Stimulated activated CD8-positive, alpha-beta memory T cell treated with anti-CD3 and anti-CD28 coated beads, Interleukin-4, amount 100 ng/mL, for 1 hour (primary cell): Measurements from ENCODE around the gene NFAT5.
A peak's percentile ranks its signal among the peaks of the same experiment; 100 is the strongest.
"Not testable (repeated sequence)": the region's sequence is repeated elsewhere in the genome, so short reads cannot be mapped to it uniquely, and the experiment has no call there.

Experiments used
- DNase-seq, 2 donors: peaks; one replicate each; pipeline ENCODE4 v3.0.0-alpha.2; 2020; ENCODE audit warnings: low read depth in 2 of 2, low spot score in 1 of 2

Gene NFAT5, protein sequence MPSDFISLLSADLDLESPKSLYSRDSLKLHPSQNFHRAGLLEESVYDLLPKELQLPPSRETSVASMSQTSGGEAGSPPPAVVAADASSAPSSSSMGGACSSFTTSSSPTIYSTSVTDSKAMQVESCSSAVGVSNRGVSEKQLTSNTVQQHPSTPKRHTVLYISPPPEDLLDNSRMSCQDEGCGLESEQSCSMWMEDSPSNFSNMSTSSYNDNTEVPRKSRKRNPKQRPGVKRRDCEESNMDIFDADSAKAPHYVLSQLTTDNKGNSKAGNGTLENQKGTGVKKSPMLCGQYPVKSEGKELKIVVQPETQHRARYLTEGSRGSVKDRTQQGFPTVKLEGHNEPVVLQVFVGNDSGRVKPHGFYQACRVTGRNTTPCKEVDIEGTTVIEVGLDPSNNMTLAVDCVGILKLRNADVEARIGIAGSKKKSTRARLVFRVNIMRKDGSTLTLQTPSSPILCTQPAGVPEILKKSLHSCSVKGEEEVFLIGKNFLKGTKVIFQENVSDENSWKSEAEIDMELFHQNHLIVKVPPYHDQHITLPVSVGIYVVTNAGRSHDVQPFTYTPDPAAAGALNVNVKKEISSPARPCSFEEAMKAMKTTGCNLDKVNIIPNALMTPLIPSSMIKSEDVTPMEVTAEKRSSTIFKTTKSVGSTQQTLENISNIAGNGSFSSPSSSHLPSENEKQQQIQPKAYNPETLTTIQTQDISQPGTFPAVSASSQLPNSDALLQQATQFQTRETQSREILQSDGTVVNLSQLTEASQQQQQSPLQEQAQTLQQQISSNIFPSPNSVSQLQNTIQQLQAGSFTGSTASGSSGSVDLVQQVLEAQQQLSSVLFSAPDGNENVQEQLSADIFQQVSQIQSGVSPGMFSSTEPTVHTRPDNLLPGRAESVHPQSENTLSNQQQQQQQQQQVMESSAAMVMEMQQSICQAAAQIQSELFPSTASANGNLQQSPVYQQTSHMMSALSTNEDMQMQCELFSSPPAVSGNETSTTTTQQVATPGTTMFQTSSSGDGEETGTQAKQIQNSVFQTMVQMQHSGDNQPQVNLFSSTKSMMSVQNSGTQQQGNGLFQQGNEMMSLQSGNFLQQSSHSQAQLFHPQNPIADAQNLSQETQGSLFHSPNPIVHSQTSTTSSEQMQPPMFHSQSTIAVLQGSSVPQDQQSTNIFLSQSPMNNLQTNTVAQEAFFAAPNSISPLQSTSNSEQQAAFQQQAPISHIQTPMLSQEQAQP (N-terminal part only)

DNA sequence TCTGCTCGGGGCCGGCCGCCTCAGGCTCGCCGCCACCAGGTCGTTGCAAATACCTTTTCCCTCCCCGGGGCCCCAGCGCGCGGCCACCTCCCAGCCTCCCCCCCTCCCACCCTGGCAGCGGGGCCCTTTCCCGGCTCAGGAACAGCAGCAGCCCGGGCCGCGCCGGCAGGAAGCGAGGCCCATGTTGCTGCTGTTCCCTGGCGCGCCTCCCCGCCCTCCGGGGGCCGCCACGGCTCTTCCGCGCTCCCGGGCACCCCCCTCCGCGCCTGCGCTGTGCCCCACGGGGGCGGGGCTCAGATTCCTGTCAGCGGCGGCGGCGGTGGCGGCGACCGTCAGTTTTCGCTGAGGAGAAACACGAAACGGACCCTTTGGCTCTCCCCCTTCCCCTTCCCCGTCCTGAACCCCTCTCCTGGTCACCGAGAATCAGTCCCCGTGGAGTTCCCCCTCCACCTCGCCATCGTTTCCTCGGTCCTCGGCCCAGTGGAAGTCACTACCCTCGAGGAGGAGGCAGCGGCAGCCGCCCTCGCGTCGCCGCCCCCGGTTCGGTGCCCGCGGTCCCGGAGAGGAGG, at the start of gene NFAT5:
Gene NFAT5, plus strand, starts transcription at position 296 of the 569 bp plus-strand sequence. CDS start 336 bp downstream, outside the sequence.
- DNase-seq: peak; percentile 79

DNA sequence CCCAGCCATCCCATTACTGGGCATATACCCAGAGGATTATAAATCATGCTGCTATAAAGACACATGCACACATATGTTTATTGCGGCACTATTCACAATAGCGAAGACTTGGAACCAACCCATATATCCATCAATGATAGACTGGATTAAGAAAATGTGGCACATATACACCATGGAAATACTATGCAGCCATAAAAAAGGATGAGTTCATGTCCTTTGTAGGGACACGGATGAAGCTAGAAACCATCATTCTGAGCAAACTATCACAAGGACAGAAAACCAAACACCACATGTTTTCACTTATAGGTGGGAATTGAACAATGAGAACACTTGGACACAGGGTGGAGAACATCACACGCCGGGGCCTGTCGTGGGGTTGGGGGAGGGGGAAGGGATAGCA, 47.9 kb upstream of the NFAT5 start:
- not testable (repeated sequence) for DNase-seq

GRCh38 chr16:69520413-69520799, 45.4 kb upstream of the NFAT5 start:
- DNase-seq: no peak

DNA sequence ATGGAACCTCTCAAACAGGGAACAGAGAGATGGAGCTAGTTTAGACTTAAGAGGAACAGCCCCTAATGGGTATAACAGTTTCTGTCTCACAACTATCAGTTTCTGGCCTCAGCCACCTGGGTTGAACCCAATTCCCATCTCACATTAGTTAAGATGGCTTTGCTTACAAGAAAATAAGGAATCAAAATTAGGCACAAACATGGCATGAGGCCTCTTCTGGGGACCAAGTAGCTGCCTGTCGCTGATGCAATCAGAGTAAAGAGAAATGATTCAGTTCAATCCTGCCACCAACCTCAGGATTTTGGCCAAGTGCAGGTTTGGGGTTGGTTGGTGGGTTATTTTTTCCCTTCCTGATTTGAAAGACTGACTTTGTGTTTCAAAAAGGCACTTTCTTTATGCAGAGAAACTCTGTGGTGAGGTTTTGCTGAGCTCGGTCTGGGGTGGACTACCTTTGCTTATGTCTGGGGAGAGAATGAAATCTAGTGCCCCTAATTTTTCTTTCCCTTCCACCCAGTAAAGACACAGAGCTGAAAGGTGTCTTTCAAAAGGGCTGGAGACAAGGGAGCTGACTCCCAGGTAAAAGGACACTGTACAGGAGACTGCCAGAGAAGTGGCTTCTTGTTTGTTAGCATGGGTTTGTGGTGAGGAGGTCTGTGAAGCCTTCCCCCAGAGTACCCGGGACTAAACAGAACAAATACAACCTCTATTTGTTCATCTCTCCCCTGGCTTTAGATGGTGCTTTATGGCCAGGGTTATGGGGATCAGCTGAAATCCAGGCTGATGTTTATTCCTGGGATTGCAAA, 44.8 kb upstream of the NFAT5 start:
- DNase-seq: no peak

GRCh38 chr16:69522041-69522578, 43.7 kb upstream of the NFAT5 start:
- DNase-seq: no peak

GRCh38 chr16:69522732-69523404, 42.9 kb upstream of the NFAT5 start:
- DNase-seq: no peak

DNA sequence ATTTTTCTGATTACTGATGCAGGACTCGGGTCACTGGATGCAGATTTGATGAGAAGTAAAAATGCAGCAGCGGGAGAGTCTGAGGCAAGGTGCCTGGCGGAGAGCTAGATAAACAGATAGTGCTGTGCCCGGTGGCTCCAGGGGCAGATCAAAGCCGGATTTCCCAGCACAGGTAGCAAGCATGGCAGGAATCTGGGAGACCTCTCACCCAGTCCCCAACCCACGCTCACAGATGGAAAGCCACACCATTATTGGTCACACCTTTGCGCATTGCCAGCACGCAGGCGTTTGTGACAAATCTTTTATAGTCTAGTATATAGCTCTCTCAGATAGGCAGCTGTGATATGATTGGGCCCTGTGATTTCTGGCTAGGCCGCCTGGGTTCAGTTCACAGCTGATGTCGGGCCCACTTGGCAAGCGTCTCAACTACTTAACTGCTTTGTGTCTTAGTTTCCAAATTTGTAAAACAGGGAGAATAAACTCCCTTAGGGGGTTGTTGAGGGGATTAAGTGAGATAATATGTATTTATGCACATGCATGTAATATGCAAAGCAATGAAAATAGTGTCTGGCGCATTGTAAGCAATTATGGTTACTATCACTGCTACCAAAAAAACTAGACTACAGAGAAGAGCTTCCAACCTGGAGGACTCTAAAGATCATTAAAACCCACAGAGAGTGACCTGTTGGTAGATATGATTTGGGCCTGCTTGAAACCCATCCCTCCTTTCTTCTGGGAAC, 42.0 kb upstream of the NFAT5 start:
- DNase-seq: no peak

DNA sequence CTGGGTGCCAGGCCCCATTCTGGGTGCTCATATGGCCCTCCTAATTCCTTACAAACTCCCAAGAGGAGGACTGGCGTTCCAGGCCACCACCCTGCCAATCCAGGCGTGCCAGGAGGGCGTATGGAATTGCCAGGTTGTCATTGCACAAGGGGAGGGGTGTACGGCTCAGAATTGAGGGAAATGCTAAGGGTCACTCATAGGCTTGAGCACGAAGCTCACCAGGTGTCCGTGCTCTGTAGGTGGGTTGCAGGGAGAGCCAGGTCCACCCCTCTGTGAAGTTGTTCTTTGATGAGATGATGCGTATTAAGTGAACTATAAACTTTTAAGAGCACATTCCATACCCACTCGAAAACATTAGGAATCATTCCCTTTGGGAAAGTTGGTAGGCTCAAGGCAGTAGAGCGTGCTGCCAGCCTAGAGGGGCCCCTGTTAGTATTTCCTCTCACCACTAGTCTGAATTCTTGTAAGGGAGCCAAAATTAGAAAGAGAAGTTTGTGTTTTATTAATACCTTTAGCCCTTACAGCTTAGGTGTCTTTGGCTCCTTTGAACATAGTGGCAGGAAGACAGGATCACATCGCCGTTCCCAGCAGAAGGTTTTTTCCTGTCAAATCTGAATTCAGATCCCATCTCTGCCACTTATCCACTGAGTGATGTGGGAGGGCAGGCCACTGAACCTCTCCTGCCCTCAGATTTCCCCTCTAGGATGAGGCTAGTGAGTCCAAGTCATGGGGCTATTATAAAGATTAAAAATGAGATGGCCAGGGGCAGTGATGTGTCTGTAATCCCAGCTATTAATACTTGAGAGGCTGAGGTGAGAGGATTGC, 38.7 kb upstream of the NFAT5 start:
- no peak for DNase-seq

- DNase-seq: no peak
These were observed 33.8 kb upstream of the NFAT5 start for GRCh38 chr16:69531988-69532387.

DNA sequence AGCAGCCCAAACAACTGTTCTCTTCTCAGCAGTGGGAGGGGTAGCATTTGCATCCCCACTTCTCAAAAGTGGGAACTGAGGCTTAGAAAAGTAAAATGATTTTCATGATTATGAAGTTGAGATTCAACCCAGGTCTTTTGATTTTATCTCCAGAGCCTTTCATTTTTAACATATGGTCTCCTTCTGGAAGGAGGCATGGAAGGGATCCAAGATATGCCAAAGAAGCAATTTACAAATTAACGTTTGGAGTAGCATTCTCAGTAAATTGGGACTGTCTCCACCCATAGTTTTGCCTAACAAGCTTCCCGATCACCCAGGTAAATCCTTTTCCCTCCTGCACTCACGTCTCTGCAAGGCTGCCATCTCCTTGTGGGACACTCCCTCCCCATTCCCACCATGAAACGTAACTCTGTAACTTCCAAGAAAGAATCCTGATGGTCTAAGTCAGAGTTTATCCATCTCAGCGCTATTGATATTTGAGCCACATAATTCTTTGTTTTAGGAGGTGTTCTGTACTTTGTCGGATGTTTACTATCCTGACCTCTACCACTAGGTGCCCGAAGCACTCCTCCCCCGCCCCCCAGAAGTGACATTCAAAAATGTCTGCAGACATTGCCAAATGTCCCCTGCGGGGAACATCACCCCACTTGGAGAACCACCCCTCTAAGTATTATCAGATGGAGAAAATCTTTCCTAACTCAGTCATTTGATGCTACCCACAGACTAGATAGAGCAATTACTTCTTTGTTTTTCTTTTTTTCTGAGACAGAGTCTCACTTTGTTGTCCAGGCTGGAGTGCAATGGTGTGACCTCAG, 32.9 kb upstream of the NFAT5 start:
- DNase-seq: no peak

GRCh38 chr16:69534720-69535119, 31.0 kb upstream of the NFAT5 start:
- DNase-seq: no peak

DNA sequence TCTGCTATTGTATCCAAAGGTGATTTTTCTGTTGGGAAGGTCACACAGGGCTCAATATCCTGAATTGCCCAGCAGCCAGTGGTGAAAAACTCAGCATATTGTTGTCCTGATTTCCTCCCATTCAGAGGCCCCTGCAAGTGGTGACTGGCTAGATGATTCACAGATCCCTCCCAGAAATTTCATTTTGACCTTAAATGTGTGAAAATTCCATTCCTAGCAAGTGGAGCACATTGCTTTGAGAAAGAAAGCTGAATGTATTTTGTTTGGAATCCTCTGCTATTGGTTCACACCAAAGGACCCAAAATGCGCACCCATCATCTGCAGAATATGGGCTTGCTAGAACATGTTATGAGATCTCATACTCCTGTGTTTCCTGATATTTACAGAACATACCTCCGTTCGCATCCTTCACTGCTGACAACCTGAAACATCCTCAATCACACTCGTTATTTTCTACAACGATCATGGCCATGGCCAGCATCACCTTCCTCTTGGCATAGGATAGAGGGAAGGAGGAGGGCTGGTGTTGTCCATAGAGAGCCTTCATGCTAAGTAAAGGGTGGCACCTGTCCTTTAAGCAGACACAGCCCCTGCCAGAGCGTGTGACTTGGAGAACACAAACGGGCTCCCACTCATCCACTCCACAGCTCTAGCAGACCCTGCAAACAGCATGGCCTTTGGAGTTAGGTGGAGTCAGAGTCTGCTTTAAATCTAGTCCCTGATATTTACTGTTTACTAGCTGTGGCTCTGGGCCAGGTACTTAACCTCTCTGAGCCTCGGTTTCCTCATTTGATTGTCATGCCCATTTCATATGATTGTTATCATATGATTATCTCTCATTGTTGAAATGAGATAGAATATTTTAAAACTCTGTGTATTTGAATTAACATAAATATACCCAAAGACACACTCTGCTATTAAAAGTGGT, 30.4 kb upstream of the NFAT5 start:
- DNase-seq: no peak

DNA sequence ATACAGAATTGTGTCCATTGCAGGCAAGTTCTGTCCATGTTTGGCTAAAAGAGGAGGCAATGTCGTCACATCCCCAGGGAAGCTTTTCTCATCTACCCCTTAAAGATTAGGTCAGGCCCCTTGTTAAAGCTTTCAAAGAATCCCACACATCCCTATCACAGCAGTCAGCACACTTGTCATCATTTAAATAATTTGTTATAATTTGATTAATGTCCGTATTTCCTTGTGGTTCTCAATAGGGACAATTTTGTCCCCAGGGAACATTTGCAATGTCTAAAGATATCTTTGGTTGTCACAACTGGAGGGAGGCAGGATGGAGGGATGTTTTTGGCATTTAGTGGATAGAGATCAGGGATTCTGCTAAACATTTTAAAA, 28.1 kb upstream of the NFAT5 start:
- DNase-seq: no peak

DNA sequence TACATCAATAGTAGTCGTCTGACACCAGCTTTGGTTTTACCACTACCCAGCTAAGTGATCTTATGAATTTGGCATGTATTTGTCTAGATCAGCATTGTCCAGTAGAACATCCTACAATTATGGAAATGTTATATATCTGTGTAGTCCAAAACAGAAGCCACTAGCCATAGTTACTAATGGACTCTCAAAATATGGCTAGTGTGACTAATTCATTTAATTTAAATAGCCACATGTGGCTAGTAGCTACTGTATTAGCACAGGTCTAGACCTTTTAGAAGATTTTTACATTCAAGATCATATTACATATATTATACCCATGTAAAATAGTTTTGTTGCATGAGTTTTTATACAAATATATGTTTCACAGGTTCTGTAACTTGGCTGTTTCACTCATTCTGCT, 27.0 kb upstream of the NFAT5 start:
- DNase-seq: no peak

DNA sequence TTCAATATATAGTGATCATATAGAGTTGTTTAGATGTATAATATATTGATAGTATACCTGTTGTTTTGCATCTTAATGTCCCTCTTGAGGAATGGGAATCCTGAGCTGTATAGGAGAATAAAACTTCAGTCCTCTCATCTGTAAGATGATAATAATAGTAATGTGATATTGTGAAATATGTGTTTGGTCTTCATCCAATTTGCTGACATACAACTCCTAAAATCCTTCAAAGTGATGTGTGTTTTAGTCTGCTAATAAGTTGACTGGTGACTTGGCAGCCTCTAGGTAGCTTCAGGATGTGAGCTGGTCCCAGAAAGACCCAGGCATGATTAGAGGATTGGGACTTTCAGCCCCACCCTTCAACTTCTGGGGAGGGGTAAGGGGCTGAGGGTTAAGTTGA, 22.8 kb upstream of the NFAT5 start:
- DNase-seq: no peak

GRCh38 chr16:69544088-69544487, 21.7 kb upstream of the NFAT5 start:
- no peak for DNase-seq
